AG08395 (cell line): Measurements from ENCODE around the gene KBTBD2.
"Not testable (repeated sequence)": the region's sequence is repeated elsewhere in the genome, so short reads cannot be mapped to it uniquely, and the experiment has no call there.

ENCODE experiments used
- DNase-seq: peaks from one replicate; pipeline ENCODE4 v3.0.0; 2012; ENCODE audit warnings: mixed read lengths, low spot score

The KBTBD2 gene

DNA sequence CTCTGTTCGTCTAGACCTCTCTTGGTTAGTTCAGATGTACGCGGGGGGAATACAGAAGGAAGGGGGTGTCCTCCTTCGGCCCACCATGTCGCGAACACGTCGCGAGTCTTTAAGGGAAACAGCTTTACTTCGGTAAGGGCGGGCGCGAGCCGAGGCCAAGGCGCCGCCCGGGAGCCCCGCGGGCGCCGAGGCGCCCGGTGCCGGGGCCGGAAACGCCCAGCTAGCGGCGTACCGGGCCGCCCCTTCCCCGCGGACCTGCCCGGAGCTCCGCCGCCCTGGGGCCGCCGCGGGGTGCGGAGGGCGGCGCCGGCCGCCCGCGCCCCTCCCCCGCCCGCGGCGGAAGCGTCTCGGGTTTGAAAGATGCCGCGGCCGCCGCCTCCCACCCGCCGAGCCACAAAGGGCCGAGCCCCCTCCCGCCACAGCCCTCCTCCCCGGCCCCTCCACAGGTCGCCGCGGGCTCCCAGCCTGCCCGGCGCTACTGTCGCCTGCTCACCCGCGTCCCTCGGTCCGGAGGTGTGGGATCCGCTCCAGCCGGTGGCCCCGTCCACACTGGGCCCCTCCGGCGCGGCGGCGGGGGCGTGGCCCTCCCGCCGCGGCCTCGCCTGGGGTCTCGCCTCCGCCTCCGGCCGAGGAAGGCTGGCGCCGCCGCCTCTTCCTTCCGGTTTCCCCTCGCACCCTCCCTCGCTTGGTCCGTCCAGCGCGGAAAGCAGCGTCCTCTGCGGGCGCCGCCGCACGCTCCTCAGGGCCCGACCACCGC lies at the start of gene KBTBD2:
KBTBD2 (minus strand) TSS at position 718 of the 757 bp plus-strand sequence. CDS start 12,156 bp downstream, outside the sequence.
- DNase-seq: peak; percentile 62

DNA sequence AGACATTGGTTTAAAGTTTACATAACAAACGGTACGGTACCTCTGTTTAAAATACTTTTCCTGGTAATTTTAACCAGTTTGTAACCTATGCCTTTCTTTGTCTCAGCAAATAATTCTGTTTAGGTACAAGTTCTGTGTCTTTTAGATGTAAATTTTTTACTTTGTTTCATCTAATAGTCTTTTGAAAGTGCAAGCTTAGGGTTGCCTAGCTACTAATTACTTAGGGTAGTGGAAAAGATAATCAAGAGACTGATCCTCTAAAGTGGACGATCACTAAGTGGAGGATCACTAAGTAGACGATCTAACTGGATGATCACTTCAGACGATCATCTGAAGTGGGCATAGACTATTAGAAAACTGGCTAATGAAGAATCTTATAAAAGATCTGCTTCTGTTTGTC lies 49.6 kb upstream of the KBTBD2 start:
- DNase-seq: no peak

DNA sequence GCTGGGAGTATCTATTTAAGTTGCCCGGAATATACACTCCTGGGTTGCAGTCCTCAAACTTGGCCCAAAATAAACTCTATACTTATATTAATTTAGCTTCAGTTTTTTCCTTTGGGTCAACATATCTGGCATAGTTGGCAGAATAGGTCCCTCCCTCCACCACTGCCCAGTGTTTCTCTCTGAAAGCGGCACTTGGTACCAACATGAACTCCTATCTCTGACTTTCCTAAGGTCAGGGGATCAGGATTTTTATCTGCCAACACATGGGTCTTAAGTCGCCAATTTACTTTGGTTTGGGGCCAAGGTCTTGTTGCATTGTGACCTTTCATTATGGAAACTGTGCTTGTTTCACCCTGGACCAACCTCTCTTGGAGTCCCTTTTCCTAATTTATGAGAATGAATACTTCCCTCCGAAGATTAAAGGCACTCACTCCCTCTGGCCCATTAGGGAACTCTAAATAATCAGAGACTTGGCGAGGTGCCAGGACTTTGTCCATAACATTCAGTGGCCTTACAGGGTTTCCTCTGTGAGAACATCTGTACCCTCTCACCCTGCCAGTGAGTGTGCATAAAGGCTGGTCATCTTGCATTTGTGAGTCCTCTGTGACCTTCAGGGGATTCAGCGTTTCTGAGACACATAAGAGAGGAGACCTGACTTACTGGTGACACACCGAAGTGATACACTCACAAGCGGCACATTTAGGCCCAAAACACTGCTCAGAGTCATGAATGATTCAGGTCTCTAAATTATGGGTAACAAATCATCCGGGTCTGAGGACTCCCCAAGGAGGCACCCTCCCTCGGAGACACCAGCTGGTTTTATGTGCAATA lies 46.0 kb upstream of the KBTBD2 start:
- peak; percentile 30 for DNase-seq

DNA sequence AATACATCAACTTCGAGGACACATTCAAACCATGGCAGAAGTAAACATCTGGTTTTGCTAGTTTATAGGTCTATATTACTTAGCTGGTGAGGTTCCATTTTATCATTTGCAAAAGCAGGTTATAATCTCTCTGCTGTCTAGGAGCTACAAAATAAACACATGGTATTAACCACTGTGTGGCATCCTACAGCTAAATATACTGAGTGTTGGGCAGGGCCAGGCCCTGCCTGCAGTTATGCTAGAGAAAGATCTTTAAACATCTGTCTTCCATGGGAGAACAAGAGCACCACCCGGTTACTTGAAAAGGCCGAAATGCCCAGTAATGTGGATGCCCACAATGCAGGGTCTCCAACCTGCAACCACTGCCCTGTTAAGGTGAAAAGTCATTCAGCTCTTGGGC lies 45.1 kb upstream of the KBTBD2 start:
- no peak for DNase-seq

DNA sequence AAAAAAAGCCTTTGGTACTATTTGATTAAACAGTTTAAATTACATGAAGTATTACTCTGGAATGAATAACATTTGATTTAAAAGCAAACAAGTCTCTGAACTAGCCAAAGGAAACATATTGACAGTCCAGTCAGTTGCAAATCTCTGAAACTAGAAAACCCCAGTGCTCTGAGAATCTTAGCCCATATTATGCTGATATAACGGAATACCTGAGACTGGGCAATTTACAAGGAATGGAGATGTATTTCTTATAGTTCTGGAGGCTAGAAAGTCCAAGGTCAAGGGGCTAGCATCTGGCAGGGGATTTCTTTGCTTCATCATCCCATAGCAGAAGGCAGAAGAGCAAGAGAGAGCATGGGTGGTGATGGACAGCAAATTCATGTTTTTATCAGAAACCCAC lies 44.0 kb upstream of the KBTBD2 start:
- no peak for DNase-seq

DNA sequence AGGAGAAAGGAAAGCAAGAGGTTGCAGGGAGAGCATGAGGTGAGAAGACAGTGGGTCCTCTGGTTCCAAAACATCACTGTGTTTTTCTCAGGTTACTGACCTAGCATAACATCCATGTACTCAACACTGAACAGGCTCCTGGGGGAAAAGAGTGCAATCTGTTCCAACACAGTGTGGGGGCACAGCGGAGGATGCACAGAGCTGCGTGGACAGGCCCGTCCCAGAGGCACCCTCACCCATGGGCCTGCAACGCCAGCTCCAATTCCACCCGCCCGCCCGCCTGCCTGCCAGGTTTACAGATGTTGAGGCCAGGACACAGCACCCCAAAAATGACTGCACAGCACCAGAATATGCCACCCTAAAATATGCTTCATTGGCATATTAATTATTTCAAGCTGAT lies 38.8 kb upstream of the KBTBD2 start:
- DNase-seq: no peak

DNA sequence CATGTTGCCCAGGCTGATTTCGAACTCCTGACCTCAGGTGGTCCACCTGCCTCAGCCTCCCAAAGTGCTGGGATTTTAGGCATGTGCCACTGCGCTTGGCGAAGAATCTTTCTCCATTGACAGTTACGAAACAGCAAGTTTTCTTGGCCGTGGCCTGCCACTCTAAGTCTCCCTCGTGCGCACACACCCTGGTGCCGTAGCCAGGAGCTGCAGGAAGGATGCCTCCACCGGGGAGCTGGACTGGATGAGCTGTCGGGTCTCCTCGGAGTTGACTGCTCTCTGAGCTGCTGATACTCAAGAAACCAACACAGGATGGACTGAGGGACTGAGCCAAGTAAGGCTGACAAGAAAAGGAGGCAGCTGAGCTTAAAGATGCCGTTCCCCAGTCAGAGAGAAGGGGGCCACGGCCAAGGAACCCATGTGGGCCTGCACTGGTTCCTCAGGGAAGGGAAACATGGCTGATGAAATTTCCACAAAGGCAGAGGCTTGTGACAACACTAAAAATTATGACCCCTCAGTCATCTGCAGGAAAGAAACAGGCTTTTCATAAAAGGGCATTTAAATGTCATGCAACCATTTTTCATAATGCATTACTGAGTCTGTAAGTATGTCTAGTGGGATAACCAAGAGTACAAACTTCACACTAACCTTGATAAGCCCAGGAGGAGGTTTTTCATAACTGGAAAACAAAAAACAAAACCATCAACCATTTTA lies 38.0 kb upstream of the KBTBD2 start:
- no peak for DNase-seq

DNA sequence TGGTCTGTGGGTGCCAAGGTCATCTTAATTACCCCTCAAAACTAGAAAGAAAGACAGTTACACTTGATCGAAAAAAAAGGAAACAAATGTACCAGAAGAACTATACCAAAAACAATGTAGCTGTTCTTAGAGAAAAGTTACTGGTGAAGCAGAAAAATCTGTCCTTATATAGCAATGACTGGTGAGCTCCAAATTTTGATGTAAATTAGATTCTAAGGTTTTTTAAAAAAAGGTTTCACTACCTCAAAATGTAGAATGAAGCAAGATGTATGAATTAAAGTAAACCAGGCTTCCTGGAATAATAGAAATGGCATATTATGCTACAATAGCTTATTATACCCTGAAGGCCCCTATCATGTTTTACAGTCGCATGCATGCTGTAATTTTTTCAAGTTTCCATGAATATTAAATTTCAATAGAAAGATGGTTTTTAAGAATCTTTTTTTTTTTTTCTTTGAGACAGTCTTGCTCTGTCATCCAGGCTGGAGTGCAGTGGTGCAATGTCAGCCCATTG lies 37.3 kb upstream of the KBTBD2 start:
- no peak for DNase-seq

DNA sequence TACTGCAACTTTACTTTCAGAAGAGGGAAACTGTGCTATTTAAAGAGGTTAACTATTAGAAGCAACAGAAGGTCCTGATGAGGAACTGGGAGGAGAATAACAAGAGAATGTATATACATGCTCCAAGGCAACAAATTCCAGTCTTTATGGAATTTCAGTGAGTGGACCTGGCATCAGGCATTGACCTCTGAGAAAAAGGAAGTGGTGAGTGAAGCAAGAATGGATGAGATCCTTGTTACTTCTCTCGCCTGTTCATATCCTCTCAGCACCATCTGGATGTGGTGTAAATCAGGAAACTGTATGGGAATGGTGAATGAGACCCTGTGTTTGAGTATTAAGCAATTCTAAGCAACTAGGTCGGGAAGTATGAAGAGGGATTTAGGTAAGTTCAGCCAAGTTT lies 30.3 kb upstream of the KBTBD2 start:
- no peak for DNase-seq

DNA sequence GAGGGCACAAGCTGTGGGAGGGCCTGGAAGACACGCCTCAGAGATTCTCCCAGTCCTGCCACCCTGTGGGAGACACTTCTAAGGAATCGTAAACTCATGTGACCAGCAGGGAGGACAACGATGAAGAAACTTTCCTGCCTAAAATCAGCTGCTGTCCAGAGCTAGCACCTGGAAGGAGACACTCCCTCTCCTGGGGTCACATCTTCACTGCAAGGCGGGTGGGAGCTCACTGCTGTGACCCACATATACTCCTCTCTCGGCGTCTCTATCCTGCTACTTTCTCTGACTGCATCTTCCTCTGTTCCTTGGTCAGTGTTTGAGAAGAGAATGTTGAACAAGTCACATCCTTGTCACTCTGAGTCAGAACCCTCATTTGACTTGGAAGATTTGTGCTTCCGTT lies 25.4 kb upstream of the KBTBD2 start:
- DNase-seq: not testable (repeated sequence)

DNA sequence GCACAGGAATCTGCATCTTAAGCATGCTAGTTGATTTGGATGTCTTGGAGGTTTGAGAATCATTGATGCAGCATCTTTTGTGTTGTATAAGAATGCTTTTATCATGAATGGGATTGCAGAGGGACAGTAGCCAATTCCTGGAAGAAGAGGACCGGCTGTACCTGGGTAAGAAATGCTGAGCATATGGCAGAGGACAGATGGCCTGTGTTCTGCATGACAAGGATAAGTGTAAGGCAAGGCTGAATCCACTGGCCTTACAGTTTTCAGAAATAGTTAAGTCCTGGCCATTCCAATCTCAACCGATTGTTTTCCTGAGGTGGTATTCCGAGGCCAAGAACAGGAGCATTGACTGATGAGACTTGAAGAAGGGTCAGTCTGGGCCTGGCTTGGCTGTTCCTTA lies 24.4 kb upstream of the KBTBD2 start:
- no peak for DNase-seq

DNA sequence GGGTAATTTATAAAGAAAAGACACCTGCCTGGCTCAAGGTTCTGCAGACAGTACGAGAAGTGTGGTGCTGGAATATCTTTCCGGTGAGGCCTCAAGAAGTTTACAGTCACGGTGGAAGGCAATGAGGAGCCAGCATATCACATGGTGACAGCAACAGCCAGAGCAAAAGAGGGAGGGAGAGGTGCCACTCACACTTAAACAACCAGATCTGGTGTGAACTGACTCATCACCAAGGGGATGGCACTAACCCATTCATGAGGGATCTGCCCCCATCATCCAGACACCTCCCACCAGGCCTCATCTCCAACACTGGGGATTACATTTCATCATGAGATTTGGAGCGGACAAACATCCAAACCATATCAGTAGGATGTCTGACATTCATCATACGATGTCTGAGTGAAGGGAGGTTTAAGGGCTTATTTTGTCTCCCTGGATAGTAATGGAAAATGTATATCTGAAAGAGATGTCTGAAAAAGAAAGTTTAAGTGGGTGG lies 23.5 kb upstream of the KBTBD2 start:
- no peak for DNase-seq

DNA sequence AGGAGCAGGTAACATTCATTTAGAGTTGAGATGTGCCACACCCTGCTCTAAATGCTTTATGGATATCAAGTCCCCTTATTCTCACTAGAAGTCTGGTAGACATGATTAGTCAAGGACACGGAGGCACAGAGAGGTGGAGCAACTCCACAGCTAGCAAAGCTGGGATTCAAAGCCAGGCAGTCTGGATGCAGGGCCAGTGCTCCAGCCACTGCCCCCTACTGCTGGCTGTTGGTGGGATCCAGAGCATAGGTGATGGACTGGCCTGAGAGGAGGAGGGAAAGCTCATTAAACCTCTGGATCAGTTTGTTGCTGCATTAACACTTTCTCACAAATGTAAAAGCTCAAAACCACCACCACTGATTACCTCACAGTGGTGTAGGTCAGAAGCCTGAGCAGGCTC lies 22.6 kb upstream of the KBTBD2 start:
- no peak for DNase-seq

DNA sequence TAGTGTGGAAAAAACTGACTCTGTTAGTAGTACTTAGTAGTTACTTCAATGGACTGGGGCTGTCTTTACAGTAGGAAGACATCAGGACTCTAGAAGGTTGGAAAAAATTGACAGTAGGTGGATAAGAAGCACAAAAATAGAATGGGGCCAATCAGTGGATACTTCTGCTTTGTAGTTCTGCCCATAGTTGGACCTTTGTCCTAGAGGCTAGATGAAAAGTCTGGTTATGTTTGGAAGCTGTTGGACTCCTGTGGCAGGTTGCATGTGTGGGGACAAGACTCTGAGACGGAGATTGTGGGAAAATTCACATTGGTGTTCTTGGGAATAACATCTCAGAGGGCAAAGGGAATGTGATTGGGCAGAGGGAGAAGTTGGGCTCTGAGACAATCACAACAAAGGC lies 18.6 kb upstream of the KBTBD2 start:
- no peak for DNase-seq

DNA sequence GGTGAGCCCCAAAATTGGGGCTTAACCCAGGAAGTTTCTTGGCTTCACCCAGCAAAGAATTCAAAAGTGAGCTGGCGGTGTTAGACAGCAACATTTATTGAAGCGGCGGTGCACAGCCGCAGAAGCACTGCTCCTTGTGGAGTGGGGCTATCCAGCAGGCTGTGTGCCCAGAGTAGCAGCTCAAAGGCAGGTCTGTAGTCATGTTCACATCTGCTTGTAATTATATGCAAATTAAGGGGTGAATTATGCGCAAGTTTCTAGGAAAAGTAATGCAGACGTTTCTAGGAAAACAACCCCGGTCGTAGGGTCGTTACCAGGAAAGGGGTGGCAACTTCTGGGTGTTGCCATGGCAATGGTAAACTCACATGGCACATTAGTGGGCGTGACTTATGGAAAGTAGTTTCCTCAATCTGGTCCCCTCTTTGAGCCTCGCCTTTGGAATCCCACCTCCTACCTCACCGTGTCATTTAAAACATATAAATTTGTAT lies 13.7 kb upstream of the KBTBD2 start:
- peak; percentile 76 for DNase-seq

DNA sequence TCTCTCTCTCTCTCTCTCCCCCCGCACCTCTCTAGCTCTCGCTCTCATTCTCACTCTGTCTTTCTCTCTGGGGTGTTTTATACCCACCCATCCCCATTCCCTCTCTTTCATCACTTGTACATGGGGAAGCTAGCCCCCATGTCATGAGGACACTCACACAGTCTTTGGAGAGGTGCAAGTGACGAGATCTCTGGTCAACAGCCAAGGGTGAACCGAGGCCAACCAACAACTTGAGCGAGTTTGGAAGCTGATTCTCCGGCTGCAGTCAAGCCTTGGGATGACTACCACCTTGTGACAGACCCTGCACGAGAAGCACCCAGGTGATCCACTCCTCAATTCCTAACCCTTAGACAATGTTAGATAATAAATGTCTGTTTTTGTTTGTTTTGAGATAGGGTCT lies 10.1 kb upstream of the KBTBD2 start:
- no peak for DNase-seq

DNA sequence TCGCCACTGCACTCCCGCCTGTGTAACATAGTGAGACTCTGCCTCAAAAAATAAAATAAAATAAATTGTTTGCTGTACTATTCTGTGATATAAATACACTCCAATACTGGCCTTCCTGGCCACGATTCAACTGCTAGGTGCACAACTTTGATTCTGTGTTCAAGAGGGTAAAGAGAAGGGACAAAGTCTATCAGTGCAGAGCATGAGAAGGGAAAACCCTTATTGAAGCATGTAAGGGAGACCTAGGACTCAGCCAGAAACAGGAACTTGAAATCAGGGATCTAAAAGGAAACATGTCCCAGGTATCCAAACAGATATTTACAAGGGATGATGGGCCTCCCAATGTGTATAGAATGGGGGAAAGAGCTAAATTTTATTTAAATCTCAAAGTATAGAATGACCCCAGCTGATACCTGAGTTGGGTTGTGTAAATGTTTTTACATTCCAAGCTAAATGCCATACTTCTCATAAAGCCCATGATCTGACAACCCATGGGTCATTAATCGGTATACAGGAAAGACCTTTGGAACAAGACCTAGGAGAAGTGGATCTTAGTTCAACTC lies 9.0 kb upstream of the KBTBD2 start:
- no peak for DNase-seq

DNA sequence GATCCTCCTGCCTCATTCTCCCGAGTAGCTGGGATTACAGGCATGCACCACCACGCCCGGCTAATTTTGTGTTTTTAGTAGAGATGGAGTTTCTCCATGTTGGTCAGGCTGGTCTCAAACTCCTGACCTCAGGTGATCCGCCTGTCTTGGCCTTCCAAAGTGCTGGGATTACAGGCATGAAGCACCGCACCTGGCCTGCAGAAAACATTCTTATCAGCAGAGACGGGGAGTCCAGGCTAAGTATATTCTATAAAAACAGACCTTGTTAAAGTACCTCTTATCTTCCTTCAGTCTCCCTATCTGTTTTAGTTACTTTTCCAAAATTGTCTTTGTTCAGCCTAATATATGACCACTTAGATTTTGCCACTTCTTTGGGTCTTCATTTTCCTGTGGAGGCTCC lies 5.8 kb upstream of the KBTBD2 start:
- DNase-seq: not testable (repeated sequence)

DNA sequence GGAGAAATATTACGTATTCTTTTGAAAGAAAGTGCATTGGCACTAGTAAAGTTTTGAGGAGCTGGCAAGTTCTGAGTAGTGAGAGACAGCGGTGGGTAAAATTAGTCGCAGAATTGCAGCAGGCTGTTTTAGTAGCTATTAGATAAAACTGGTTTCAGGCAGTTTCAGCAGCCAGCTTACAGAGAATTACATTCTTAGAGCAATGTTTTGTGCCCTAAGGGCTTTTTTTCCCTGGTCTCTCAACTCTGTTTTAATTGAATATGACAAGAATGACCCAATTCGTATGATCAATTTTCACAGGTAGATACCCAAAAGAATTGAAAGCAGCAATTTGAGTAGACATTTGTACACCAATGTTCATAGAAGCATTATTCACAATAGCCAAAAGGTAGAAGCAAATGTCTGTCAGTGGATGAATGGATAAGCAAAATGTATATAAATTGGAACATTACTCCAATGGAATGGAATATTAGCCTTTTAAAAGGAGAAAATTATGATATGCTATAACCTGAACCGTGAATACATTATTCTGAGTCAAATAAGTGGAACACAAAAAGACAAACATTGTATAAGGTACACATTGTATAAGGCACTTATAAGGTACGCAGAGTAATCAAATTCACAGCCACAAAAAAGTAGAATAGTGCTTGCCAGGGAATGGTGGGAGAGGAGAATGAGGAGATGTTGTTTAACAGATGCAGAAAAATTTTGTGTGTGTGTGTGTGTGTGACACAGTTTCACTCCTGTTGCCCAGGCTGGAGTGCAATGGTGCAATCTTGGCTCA lies 5.2 kb upstream of the KBTBD2 start:
- no peak for DNase-seq

DNA sequence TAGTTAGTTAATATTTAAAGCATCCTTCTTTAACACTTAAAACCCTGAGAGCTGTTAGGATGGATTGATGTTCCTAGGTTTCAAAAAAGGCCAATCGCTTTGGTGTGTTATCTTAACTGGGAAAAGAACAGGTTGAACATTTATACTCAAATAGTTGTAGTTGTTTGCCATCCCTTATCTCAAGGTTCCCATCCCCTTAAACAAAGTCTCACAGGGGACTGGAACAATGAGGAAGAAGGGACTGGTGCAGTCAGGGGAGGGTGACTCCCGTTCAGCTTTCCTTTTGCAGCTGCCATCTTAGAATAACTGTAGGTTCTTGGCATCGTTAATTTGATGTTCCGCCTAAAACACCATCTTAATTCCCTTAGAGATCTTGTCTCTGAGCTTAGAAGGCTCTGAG lies 2.6 kb upstream of the KBTBD2 start:
- DNase-seq: no peak

DNA sequence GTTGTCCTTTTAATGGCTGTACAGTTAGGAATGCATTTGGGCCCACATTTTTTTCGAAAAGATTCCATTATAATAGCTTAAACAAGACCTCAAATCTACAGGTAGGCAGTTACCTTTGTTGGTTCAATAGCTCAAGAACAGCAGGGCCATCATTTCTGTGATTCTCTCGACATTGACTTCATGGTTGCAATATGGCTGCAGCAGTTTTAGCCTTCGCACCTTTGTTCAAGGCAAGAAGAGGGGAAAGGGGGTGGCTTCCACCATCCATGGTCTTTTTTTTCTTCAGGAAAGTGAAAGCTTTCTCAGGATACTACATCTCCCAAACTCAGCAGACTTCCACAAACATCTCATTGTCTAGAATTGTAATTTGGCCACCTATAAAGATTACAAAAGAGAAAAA lies 2.2 kb upstream of the KBTBD2 start:
- no peak for DNase-seq
